ENCODE data around the gene METTL9. TPM values are rescaled to one million over a fixed set of nuclear protein-coding genes. Genes with fewer than 3 reads are reported as not detected.

METTL9 gene
- total and polyA plus RNA-seq, 2 of the 13 experiments (the other 11 are each of a cell fraction or from before 2014, with no cell fraction given): 123 to 204 TPM

DNA sequence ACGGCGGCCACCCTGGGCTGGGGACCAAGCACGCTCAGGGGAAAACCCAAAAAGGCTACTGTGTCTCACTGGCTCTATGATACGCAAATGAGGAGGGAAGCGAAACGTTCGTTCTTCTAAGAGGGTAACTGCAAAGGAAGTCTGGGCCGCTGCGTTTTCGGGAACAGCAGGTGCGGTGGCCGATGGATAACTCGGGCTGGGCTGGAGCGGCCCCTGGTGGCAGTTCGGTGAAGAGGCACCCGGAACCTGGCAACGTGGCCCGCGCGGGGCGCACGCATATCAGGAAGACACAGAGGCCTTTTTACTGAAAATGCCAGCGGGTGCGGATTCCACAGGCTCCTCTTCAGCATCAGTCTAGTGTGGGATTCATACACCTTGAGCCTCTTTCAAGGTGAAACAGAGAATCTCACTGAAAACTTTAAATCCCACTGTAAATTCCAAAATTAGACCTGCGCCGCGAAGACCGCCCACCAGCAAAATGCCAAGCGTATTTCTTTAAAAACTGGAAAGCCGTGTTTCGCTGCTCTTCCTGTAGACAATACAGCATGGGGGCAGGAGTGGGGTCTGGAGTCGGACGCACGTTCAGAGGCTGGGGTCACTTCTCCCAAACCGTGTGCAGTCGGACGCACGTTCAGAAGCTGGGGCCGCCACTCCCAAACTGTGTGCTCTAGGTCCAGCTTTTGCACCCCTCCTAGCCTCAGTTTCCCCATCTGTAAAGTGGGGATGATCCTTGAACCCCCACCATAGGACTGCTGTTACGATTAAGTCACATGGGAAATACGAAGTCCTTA, 44.4 kb upstream of the METTL9 start (continued):
- peak; percentile 85 for TF ChIP-seq ZNF720 (CRISPR knock-in tag; IDR thresholded peaks at IDR 0.05)
- TF ChIP-seq, protein P1, sequence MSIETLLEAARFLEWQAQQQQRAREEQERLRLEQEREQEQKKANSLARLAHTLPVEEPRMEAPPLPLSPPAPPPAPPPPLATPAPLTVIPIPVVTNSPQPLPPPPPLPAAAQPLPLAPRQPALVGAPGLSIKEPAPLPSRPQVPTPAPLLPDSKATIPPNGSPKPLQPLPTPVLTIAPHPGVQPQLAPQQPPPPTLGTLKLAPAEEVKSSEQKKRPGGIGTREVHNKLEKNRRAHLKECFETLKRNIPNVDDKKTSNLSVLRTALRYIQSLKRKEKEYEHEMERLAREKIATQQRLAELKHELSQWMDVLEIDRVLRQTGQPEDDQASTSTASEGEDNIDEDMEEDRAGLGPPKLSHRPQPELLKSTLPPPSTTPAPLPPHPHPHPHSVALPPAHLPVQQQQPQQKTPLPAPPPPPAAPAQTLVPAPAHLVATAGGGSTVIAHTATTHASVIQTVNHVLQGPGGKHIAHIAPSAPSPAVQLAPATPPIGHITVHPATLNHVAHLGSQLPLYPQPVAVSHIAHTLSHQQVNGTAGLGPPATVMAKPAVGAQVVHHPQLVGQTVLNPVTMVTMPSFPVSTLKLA (IDR thresholded peaks at IDR 0.05): peak; percentile 57
- no peak for TF ChIP-seq SMARCE1 (IDR thresholded peaks at IDR 0.05; ENCODE audit: borderline replicate concordance)
- TF ChIP-seq BHLHE40 (IDR thresholded peaks at IDR 0.05; ENCODE audit: low read length): peak; percentile 68
- TF ChIP-seq MIXL1 (CRISPR knock-in tag; IDR thresholded peaks at IDR 0.05): peak; percentile 83
- TF ChIP-seq, protein P2, sequence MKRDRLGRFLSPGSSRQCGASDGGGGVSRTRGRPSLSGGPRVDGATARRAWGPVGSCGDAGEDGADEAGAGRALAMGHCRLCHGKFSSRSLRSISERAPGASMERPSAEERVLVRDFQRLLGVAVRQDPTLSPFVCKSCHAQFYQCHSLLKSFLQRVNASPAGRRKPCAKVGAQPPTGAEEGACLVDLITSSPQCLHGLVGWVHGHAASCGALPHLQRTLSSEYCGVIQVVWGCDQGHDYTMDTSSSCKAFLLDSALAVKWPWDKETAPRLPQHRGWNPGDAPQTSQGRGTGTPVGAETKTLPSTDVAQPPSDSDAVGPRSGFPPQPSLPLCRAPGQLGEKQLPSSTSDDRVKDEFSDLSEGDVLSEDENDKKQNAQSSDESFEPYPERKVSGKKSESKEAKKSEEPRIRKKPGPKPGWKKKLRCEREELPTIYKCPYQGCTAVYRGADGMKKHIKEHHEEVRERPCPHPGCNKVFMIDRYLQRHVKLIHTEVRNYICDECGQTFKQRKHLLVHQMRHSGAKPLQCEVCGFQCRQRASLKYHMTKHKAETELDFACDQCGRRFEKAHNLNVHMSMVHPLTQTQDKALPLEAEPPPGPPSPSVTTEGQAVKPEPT (CRISPR knock-in tag; IDR thresholded peaks at IDR 0.05; ENCODE audit: low read depth): no peak
- TF ChIP-seq ZFY (CRISPR knock-in tag; IDR thresholded peaks at IDR 0.05): peak; percentile 72
- peak; percentile 84; the same call in 1 of the 2 replicates for TF ChIP-seq IRX3 (CRISPR knock-in tag; IDR thresholded peaks at IDR 0.05; ENCODE audit: borderline replicate concordance, low read depth)
- TF ChIP-seq, protein P3, sequence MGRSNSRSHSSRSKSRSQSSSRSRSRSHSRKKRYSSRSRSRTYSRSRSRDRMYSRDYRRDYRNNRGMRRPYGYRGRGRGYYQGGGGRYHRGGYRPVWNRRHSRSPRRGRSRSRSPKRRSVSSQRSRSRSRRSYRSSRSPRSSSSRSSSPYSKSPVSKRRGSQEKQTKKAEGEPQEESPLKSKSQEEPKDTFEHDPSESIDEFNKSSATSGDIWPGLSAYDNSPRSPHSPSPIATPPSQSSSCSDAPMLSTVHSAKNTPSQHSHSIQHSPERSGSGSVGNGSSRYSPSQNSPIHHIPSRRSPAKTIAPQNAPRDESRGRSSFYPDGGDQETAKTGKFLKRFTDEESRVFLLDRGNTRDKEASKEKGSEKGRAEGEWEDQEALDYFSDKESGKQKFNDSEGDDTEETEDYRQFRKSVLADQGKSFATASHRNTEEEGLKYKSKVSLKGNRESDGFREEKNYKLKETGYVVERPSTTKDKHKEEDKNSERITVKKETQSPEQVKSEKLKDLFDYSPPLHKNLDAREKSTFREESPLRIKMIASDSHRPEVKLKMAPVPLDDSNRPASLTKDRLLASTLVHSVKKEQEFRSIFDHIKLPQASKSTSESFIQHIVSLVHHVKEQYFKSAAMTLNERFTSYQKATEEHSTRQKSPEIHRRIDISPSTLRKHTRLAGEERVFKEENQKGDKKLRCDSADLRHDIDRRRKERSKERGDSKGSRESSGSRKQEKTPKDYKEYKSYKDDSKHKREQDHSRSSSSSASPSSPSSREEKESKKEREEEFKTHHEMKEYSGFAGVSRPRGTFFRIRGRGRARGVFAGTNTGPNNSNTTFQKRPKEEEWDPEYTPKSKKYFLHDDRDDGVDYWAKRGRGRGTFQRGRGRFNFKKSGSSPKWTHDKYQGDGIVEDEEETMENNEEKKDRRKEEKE (IDR thresholded peaks at IDR 0.05): no peak
- TF ChIP-seq NAIF1 (CRISPR knock-in tag; IDR thresholded peaks at IDR 0.05; ENCODE audit: borderline replicate concordance): no peak; the same call in 1 of the 2 replicates
- no peak for TF ChIP-seq SMARCC2 (IDR thresholded peaks at IDR 0.05)
- peak; percentile 90 for TF ChIP-seq SSRP1 (CRISPR knock-in tag; IDR thresholded peaks at IDR 0.05)
- TF ChIP-seq, protein P4, sequence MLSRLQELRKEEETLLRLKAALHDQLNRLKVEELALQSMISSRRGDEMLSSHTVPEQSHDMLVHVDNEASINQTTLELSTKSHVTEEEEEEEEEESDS (CRISPR knock-in tag; IDR thresholded peaks at IDR 0.05; ENCODE audit: borderline replicate concordance): no peak
- no peak for TF ChIP-seq SRY (CRISPR knock-in tag; IDR thresholded peaks at IDR 0.05)
- TF ChIP-seq, protein P5, sequence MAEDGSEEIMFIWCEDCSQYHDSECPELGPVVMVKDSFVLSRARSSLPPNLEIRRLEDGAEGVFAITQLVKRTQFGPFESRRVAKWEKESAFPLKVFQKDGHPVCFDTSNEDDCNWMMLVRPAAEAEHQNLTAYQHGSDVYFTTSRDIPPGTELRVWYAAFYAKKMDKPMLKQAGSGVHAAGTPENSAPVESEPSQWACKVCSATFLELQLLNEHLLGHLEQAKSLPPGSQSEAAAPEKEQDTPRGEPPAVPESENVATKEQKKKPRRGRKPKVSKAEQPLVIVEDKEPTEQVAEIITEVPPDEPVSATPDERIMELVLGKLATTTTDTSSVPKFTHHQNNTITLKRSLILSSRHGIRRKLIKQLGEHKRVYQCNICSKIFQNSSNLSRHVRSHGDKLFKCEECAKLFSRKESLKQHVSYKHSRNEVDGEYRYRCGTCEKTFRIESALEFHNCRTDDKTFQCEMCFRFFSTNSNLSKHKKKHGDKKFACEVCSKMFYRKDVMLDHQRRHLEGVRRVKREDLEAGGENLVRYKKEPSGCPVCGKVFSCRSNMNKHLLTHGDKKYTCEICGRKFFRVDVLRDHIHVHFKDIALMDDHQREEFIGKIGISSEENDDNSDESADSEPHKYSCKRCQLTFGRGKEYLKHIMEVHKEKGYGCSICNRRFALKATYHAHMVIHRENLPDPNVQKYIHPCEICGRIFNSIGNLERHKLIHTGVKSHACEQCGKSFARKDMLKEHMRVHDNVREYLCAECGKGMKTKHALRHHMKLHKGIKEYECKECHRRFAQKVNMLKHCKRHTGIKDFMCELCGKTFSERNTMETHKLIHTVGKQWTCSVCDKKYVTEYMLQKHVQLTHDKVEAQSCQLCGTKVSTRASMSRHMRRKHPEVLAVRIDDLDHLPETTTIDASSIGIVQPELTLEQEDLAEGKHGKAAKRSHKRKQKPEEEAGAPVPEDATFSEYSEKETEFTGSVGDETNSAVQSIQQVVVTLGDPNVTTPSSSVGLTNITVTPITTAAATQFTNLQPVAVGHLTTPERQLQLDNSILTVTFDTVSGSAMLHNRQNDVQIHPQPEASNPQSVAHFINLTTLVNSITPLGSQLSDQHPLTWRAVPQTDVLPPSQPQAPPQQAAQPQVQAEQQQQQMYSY (CRISPR knock-in tag; IDR thresholded peaks at IDR 0.05): no peak
- TF ChIP-seq, protein P6, sequence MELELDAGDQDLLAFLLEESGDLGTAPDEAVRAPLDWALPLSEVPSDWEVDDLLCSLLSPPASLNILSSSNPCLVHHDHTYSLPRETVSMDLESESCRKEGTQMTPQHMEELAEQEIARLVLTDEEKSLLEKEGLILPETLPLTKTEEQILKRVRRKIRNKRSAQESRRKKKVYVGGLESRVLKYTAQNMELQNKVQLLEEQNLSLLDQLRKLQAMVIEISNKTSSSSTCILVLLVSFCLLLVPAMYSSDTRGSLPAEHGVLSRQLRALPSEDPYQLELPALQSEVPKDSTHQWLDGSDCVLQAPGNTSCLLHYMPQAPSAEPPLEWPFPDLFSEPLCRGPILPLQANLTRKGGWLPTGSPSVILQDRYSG (CRISPR knock-in tag; IDR thresholded peaks at IDR 0.05): peak; percentile 81; the same call in 1 of the 2 replicates

Data from HepG2 (cell line).